Upper lobe of left lung (tissue), 4 donors: ENCODE measurements around the gene SCAMP2.

Source experiments
- EP300 ChIP-seq, 4 donors: sonication (generic); formaldehyde crosslinking; IDR thresholded peaks; one replicate each; pipeline ENCODE4 v1.5.1; 2017; ENCODE audit warnings: antibody characterized with exemption in 4 of 4, control low read depth in 2 of 4
- POLR2A ChIP-seq, 4 donors: fragments of 450-650 bp; IDR thresholded peaks; one replicate each; pipeline ENCODE4 v1.5.1; 2016 to 2017; ENCODE audit warnings: antibody characterized with exemption in 4 of 4, mild to moderate bottlenecking in 2 of 4
- POLR2AphosphoS5 ChIP-seq, 2 donors: sonication (generic); formaldehyde crosslinking; IDR thresholded peaks; one replicate each; pipeline ENCODE4 v1.5.1; 2017; ENCODE audit warnings: antibody characterized with exemption in 2 of 2
- TF ChIP-seq, protein P1 (sequence below), 6 experiments: fragments of 450-650 bp in 4 of 6; fragments of 200-600 bp in 2 of 6; sonication (generic) in 2 of 6; IDR thresholded peaks; one replicate each; pipeline ENCODE4 v1.5.1; 2016 to 2019; ENCODE audit warnings: antibody characterized with exemption in 6 of 6

DNA sequence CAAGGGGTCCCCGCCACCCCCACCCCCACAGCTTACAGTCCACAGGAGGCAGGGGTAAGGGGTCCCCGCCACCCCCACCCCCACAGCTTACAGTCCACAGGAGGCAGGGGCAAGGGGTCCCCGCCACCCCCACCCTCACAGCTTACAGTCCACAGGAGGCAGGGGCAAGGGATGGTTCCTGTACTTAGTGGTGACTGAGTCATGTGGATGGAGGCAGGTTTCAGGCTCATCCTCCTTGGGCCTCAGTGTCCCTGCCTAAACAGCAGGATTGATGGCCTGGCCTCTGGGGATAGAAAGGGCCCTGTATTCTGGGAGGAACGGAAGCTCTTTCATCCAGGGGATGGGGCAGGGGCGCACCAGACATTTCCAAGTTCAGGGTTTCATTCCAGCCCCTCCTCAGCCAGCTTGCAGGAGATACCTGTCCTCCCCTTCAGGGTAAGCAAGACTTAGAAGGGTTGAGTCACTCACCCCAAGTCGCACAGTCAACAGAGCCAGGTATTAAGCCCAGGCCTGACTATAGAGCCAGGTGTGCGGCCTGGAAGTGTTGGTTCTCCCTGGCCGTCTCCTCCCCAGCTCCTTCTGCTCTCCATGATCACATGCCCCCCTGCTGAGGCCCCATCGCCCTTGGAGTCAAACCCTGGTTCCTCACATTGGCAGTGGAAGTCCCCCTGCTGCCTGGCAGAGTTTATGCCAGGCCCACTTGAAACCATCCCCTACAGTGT lies 78.8 kb downstream of the SCAMP2 start:
- TF ChIP-seq POLR2A (IDR thresholded peaks at IDR 0.05): no peak
- TF ChIP-seq, protein P1, sequence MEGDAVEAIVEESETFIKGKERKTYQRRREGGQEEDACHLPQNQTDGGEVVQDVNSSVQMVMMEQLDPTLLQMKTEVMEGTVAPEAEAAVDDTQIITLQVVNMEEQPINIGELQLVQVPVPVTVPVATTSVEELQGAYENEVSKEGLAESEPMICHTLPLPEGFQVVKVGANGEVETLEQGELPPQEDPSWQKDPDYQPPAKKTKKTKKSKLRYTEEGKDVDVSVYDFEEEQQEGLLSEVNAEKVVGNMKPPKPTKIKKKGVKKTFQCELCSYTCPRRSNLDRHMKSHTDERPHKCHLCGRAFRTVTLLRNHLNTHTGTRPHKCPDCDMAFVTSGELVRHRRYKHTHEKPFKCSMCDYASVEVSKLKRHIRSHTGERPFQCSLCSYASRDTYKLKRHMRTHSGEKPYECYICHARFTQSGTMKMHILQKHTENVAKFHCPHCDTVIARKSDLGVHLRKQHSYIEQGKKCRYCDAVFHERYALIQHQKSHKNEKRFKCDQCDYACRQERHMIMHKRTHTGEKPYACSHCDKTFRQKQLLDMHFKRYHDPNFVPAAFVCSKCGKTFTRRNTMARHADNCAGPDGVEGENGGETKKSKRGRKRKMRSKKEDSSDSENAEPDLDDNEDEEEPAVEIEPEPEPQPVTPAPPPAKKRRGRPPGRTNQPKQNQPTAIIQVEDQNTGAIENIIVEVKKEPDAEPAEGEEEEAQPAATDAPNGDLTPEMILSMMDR (IDR thresholded peaks at IDR 0.05): no peak
- no peak for TF ChIP-seq POLR2AphosphoS5 (IDR thresholded peaks at IDR 0.05)
- TF ChIP-seq EP300 (IDR thresholded peaks at IDR 0.05): no peak
